ENCODE results near the gene TM9SF3.

GRCh38 chr10:96532523-96532922 lies 54.3 kb downstream of the TM9SF3 start:
- no peak for TF ChIP-seq POLR2AphosphoS5 (IDR thresholded peaks at IDR 0.05; ENCODE audit: borderline replicate concordance, low read depth, low read length)
- TF ChIP-seq EZH2 (IDR thresholded peaks at IDR 0.05): no peak
- no peak for TF ChIP-seq FOXP2 (optimal IDR thresholded peaks at IDR 0.05; ENCODE audit: control extremely low read depth, extremely low read length, insufficient read depth)

Measured in SK-N-MC (cell line).